ENCODE results near the gene DDAH1. TPM values are rescaled to one million over a fixed set of nuclear protein-coding genes. Genes with fewer than 3 reads are reported as not detected.

Gene DDAH1
- polyA plus RNA-seq, 2 of the 4 experiments (the other 2 are of a cell fraction) = 5.7 to 12.6 TPM

DNA sequence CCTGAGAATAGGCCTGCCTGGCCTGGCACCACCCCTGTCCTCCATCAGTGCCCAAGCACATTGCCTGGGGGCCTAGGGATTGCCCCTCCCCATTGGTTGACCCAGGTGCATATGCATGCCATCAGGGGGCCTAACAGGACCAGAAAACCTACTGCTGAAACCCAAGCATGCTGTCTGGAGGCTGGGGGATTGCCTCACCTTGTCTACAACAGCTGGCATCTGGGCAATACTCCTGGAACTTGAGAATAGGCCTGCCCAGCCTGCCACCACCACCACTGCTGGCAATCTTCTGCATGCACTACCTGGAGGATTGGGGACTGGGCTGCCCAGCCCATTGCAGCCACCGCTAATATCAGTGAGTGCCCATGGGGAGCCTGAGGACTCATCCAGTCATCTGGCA lies 132.4 kb downstream of the DDAH1 start:
- Histone ChIP-seq H3K4me3 (no peak overlapping the region), H3K4me1 (peaks cover 36% of the 10 kb centered on the region), H3K9me3 (no peaks in the 10 kb centered on the region), H3K4me2 (no peak overlapping the region), H3K27ac (peak overlapping the region in 1 of 2 experiments; percentile 46; a peak in 2 of 6 replicates)
- DNase-seq (ENCODE audit: low read depth in 1 of 2, low spot score in 1 of 2) = no peak
- POLR2A ChIA-PET = no interaction called here
- no peak for TF ChIP-seq HMGXB4 (CRISPR knock-in tag; IDR thresholded peaks at IDR 0.05; ENCODE audit: borderline replicate concordance)
- no peak for TF ChIP-seq FOSL2 (IDR thresholded peaks at IDR 0.05)
- no peak for TF ChIP-seq FOSL2 (CRISPR knock-in tag; IDR thresholded peaks at IDR 0.05)
- TF ChIP-seq REST (IDR thresholded peaks at IDR 0.05) = no peak
- TF ChIP-seq POLR2AphosphoS2 (conservative IDR thresholded peaks at IDR 0.05; ENCODE audit: low read length) = no peak
- TF ChIP-seq, protein P1, sequence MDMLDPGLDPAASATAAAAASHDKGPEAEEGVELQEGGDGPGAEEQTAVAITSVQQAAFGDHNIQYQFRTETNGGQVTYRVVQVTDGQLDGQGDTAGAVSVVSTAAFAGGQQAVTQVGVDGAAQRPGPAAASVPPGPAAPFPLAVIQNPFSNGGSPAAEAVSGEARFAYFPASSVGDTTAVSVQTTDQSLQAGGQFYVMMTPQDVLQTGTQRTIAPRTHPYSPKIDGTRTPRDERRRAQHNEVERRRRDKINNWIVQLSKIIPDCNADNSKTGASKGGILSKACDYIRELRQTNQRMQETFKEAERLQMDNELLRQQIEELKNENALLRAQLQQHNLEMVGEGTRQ (IDR thresholded peaks at IDR 0.05) = no peak
- TF ChIP-seq NR3C1 (IDR thresholded peaks at IDR 0.05) = no peak
- no peak for TF ChIP-seq HDAC2 (IDR thresholded peaks at IDR 0.05)
- no peak for TF ChIP-seq JUN (IDR thresholded peaks at IDR 0.05)
- no peak for TF ChIP-seq FOSB (CRISPR knock-in tag; IDR thresholded peaks at IDR 0.05)
- TF ChIP-seq HES2 (IDR thresholded peaks at IDR 0.05) = no peak
- no peak for ATAC-seq
- CTCF ChIA-PET = interaction anchor here (1.3 to 3.3 kb wide), 2 partner anchors 10 to 24 kb away, joined by 5 to 21 read pairs; no protein-coding TSS in a partner anchor
- WGBS (ENCODE audit: missing lambda C conversion rate) = no CpG with 5 or more reads among the region's 1 CpG
- FAIRE-seq = no peak

- FAIRE-seq = no peak
- peaks cover 53% of the 10 kb centered on the region for H3K4me1 ChIP-seq
- CTCF ChIA-PET = interaction anchor here (2.6 to 3.3 kb wide), 2 partner anchors 12 to 22 kb away, joined by 18 to 21 read pairs; no protein-coding TSS in a partner anchor
Measured at GRCh38 chr1:85330711-85331290, 134.2 kb downstream of the DDAH1 start.

More at GRCh38 chr1:85330711-85331290, 134.2 kb downstream of the DDAH1 start:
- TF ChIP-seq HOXA7 (CRISPR knock-in tag; IDR thresholded peaks at IDR 0.05) (no peak), CTCF (IDR thresholded peaks at IDR 0.05) (no peak), FOXS1 (CRISPR knock-in tag; IDR thresholded peaks at IDR 0.05) (no peak), MAZ (IDR thresholded peaks at IDR 0.05; ENCODE audit: borderline replicate concordance, low read depth, low read length) (no peak), FOSL2 (IDR thresholded peaks at IDR 0.05) (no peak), FOSL2 (CRISPR knock-in tag; IDR thresholded peaks at IDR 0.05) (no peak), MAFK (IDR thresholded peaks at IDR 0.05; ENCODE audit: partially characterized antibody) (no peak), POLR2A (IDR thresholded peaks at IDR 0.05; ENCODE audit: low read length) (no peak), HEYL (CRISPR knock-in tag; IDR thresholded peaks at IDR 0.05) (no peak), CBX8 (IDR thresholded peaks at IDR 0.05) (no peak), CHD2 (IDR thresholded peaks at IDR 0.05; ENCODE audit: low read length, partially characterized antibody) (no peak), TP53 (CRISPR knock-in tag; IDR thresholded peaks at IDR 0.05) (no peak), HOXB5 (CRISPR knock-in tag; IDR thresholded peaks at IDR 0.05) (no peak), NPAS2 (CRISPR knock-in tag; IDR thresholded peaks at IDR 0.05; ENCODE audit: borderline replicate concordance) (no peak), JUNB (IDR thresholded peaks at IDR 0.05) (no peak)
- Histone ChIP-seq H3K4me2 (peak overlapping the region; percentile 56), H3K27ac (peak overlapping the region; percentile 69 to 84), H3K4me3 (no peak overlapping the region), H3K9me3 (no peaks in the 10 kb centered on the region)
- WGBS (ENCODE audit: missing lambda C conversion rate) = 82% methylated on average over 6 of the region's 6 CpGs
- DNase-seq (ENCODE audit: low read depth in 1 of 2, low spot score in 1 of 2) (no peak), ATAC-seq (no peak)
- POLR2A ChIA-PET = no interaction called here
